ENCODE data around the gene SAMD9L. TPM values are rescaled to one million over a fixed set of nuclear protein-coding genes. Genes with fewer than 3 reads are reported as not detected.

Gene SAMD9L
- total and polyA plus RNA-seq, 2 experiments from 2014 or later: not detected

DNA sequence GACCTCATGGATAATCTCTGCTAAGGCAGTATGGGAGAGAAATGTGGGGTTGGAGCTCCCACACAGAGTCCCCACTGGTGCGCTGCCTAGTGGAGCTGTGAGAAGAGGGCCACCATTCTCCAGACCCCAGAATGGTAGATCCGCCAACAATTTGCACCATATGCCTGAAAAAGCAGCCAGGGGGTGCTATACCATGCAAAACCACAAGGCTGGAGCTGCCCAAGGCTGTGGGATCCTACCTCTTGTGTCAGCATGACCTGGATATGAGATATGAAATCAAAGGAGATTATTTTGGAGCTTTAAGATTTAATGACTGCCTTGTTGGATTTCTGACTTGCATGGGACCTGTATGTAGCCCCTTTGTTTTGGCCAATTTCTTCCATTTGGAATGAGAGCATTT, 27.0 kb upstream of the SAMD9L start:
- H3K79me2 ChIP-seq (replicated peaks; ENCODE audit: insufficient read depth): no peaks in the 10 kb centered on the region
- Mint-ChIP-seq H3K27me3 (ENCODE audit: insufficient read depth, low read depth, poor library complexity) (peaks cover 3% of the 10 kb centered on the region), H3K4me1 (no peaks in the 10 kb centered on the region), H3K36me3 (ENCODE audit: low read depth) (no peaks in the 10 kb centered on the region; the same call in 2 of the 3 replicates), H3K27ac (no peak overlapping the region), H3K4me3 (no peak overlapping the region), H3K9me3 (peaks cover 23% of the 10 kb centered on the region)
- no peak overlapping the region for H3K4me3 ChIP-seq
- no peaks in the 10 kb centered on the region for H4K20me1 ChIP-seq (replicated peaks; ENCODE audit: insufficient read depth)
- no peaks in the 10 kb centered on the region for H3K27me3 ChIP-seq (ENCODE audit: insufficient read depth)
- ATAC-seq (no peak), DNase-seq (ENCODE audit: low spot score) (no peak)
- H3K4me2 ChIP-seq: no peak overlapping the region
- H3F3A ChIP-seq (replicated peaks; ENCODE audit: low read depth): no peaks in the 10 kb centered on the region
- TF ChIP-seq CTCF (conservative IDR thresholded peaks at IDR 0.05; ENCODE audit: low read depth in 2 of 2) (peak; percentile 40 to 46), STAT1 (IDR thresholded peaks at IDR 0.05; ENCODE audit: unreplicated experiment) (no peak)
- H3K27ac ChIP-seq (ENCODE audit: low read depth): no peak overlapping the region
- H3K36me3 ChIP-seq (ENCODE audit: insufficient read depth): no peaks in the 10 kb centered on the region
- H3K4me1 ChIP-seq (ENCODE audit: insufficient read depth): no peaks in the 10 kb centered on the region
- H2AFZ ChIP-seq: no peak overlapping the region
- peaks cover 18% of the 10 kb centered on the region for H3K9me2 ChIP-seq (ENCODE audit: insufficient read depth)

GRCh38 chr7:93172683-93173082, 24.5 kb upstream of the SAMD9L start:
- Mint-ChIP-seq H3K27me3 (ENCODE audit: insufficient read depth, low read depth, poor library complexity) (peaks cover 6% of the 10 kb centered on the region), H3K4me3 (no peak overlapping the region), H3K9me3 (peaks cover 23% of the 10 kb centered on the region), H3K27ac (no peak overlapping the region), H3K36me3 (ENCODE audit: low read depth) (no peaks in the 10 kb centered on the region; the same call in 2 of the 3 replicates), H3K4me1 (no peaks in the 10 kb centered on the region)
- no peak for ATAC-seq
- Histone ChIP-seq H4K20me1 (replicated peaks; ENCODE audit: insufficient read depth) (no peaks in the 10 kb centered on the region), H3F3A (replicated peaks; ENCODE audit: low read depth) (no peaks in the 10 kb centered on the region), H3K27ac (ENCODE audit: low read depth) (no peak overlapping the region), H3K36me3 (ENCODE audit: insufficient read depth) (no peaks in the 10 kb centered on the region), H3K9me2 (ENCODE audit: insufficient read depth) (peaks cover 21% of the 10 kb centered on the region), H3K4me3 (no peak overlapping the region), H3K79me2 (replicated peaks; ENCODE audit: insufficient read depth) (no peaks in the 10 kb centered on the region), H3K4me2 (no peak overlapping the region), H3K4me1 (ENCODE audit: insufficient read depth) (no peaks in the 10 kb centered on the region), H2AFZ (no peak overlapping the region), H3K27me3 (ENCODE audit: insufficient read depth) (no peaks in the 10 kb centered on the region)
- TF ChIP-seq EZH2phosphoT487 (IDR thresholded peaks at IDR 0.05; ENCODE audit: unreplicated experiment): no peak
- TF ChIP-seq JUNB (IDR thresholded peaks at IDR 0.05; ENCODE audit: unreplicated experiment): no peak
- DNase-seq (ENCODE audit: low spot score): no peak

GRCh38 chr7:93171606-93172226, 23.5 kb upstream of the SAMD9L start:
- Mint-ChIP-seq H3K9me3 (peaks cover 23% of the 10 kb centered on the region), H3K4me1 (no peaks in the 10 kb centered on the region), H3K4me3 (no peak overlapping the region), H3K27me3 (ENCODE audit: insufficient read depth, low read depth, poor library complexity) (peaks cover 3% of the 10 kb centered on the region), H3K27ac (no peak overlapping the region), H3K36me3 (ENCODE audit: low read depth) (no peaks in the 10 kb centered on the region; the same call in 2 of the 3 replicates)
- H2AFZ ChIP-seq: no peak overlapping the region
- no peaks in the 10 kb centered on the region for H3F3A ChIP-seq (replicated peaks; ENCODE audit: low read depth)
- no peaks in the 10 kb centered on the region for H3K27me3 ChIP-seq (ENCODE audit: insufficient read depth)
- peaks cover 21% of the 10 kb centered on the region for H3K9me2 ChIP-seq (ENCODE audit: insufficient read depth)
- ATAC-seq (no peak), DNase-seq (ENCODE audit: low spot score) (no peak)
- H3K27ac ChIP-seq (ENCODE audit: low read depth): no peak overlapping the region
- TF ChIP-seq REST (IDR thresholded peaks at IDR 0.05; ENCODE audit: unreplicated experiment): no peak
- no peaks in the 10 kb centered on the region for H4K20me1 ChIP-seq (replicated peaks; ENCODE audit: insufficient read depth)
- no peaks in the 10 kb centered on the region for H3K79me2 ChIP-seq (replicated peaks; ENCODE audit: insufficient read depth)
- no peak overlapping the region for H3K4me2 ChIP-seq
- no peak overlapping the region for H3K4me3 ChIP-seq
- no peaks in the 10 kb centered on the region for H3K4me1 ChIP-seq (ENCODE audit: insufficient read depth)
- H3K36me3 ChIP-seq (ENCODE audit: insufficient read depth): no peaks in the 10 kb centered on the region

Data from GM23338 (cell line).